OCI-LY7 (cell line): ENCODE data around the gene MBLAC1. TPM values are rescaled to one million over a fixed set of nuclear protein-coding genes. Genes with fewer than 3 reads are reported as not detected.

ENCODE experiments used
- BruUV-seq: library from RNA; stranded (reverse); fragments of 400-500 nt; replicated peaks from 2 replicates; lab custom pipeline; 2021; lab: Mats Ljungman, UMichigan
- CTCF ChIA-PET: fragments of 300-600 bp; sonication (Branson Sonifier 250); formaldehyde crosslinking; loops from one replicate; lab custom pipeline; 2022; ENCODE audit warnings: antibody characterized with exemption; ENCODE audit not compliant: unreplicated experiment; lab: Charles Lee
- POLR2A ChIA-PET: fragments of 300-600 bp; sonication (Branson Sonifier 250); formaldehyde crosslinking; loops from one replicate; lab custom pipeline; 2022; ENCODE audit warnings: antibody characterized with exemption; lab: Charles Lee
- DNase-seq: peaks from one replicate; pipeline ENCODE4 v3.0.0-alpha.2; 2015; ENCODE audit warnings: low spot score
- H2AFZ ChIP-seq: fragments of 200-600 bp; sonication (generic), shearing (Covaris generic); 2 replicates; pipeline ENCODE4 v1.6.1; 2014; ENCODE audit warnings: mild to moderate bottlenecking, antibody characterized with exemption, low read length, moderate library complexity
- H3K27ac ChIP-seq: fragments of 200-600 bp; sonication (generic); 2 replicates; pipeline ENCODE4 v1.5.1; 2014; ENCODE audit warnings: mixed run types, low read depth, mild to moderate bottlenecking, moderate library complexity, low read length, inconsistent platforms; ENCODE audit not compliant: poor library complexity, severe bottlenecking
- H3K36me3 ChIP-seq: fragments of 200-600 bp; sonication (generic); 2 replicates; pipeline ENCODE4 v1.6.1; 2014; ENCODE audit warnings: mild to moderate bottlenecking, antibody characterized with exemption, low read length, moderate library complexity, mixed read lengths; ENCODE audit not compliant: insufficient read depth
- H3K4me1 ChIP-seq: fragments of 200-600 bp; sonication (generic); 2 replicates; pipeline ENCODE4 v1.5.1; 2014; ENCODE audit warnings: mild to moderate bottlenecking, low read length; ENCODE audit not compliant: insufficient read depth, poor library complexity, severe bottlenecking
- H3K4me2 ChIP-seq: fragments of 200-600 bp; sonication (generic); 2 replicates; pipeline ENCODE4 v1.6.1; 2014; ENCODE audit warnings: mild to moderate bottlenecking, low read length
- H3K4me3 ChIP-seq: fragments of 200-600 bp; sonication (generic); 2 replicates; pipeline ENCODE4 v1.5.1; 2014; ENCODE audit warnings: mild to moderate bottlenecking, low read depth, low read length; ENCODE audit not compliant: poor library complexity, severe bottlenecking
- H3K79me2 ChIP-seq: fragments of 200-600 bp; sonication (generic); 2 replicates; pipeline ENCODE4 v1.6.1; 2016; ENCODE audit warnings: low read depth, mild to moderate bottlenecking, low read length, moderate library complexity, mixed read lengths; ENCODE audit not compliant: insufficient read depth
- H3K9me2 ChIP-seq: fragments of 200-600 bp; sonication (generic); 2 replicates; pipeline ENCODE4 v1.6.1; 2016; ENCODE audit warnings: mild to moderate bottlenecking, low read length, mixed read lengths; ENCODE audit not compliant: insufficient read depth
- H3K9me3 ChIP-seq: fragments of 200-600 bp; sonication (generic); 2 replicates; pipeline ENCODE4 v1.6.1; 2014; ENCODE audit warnings: mild to moderate bottlenecking, mixed run types, low read length, mixed read lengths
- H4K20me1 ChIP-seq: fragments of 200-600 bp; sonication (generic); 2 replicates; pipeline ENCODE4 v1.6.1; 2014; ENCODE audit warnings: mild to moderate bottlenecking, antibody characterized with exemption, low read length, moderate library complexity, mixed read lengths; ENCODE audit not compliant: insufficient read depth
- EZH2phosphoT487 ChIP-seq: fragments of 200-600 bp; sonication (generic); IDR thresholded peaks from 2 replicates; pipeline ENCODE4 v1.6.1; 2018; ENCODE audit warnings: low read depth, borderline replicate concordance, mild to moderate bottlenecking, mixed run types, antibody characterized with exemption, low read length, moderate library complexity, mixed read lengths
- intact Hi-C: fragments of 100-400 bp; cut with micrococcal nuclease; formaldehyde crosslinking; loops from one replicate; pipeline ENCODE4 v1.10.0; 2022; ENCODE audit not compliant: unreplicated experiment
- microRNA-seq: library from miRNA; unstranded; fragments of <30 nt; microRNA quantifications from one replicate; pipeline ENCODE4 v1.2.0, GENCODE V29; 2022; ENCODE audit warnings: borderline replicate concordance
- small RNA-seq: library from RNA; depleted of rRNA; stranded (forward); fragments of <200 nt; gene quantifications from one replicate; pipeline ENCODE3, GENCODE V24; 2014
- total RNA-seq, 2 experiments: library from RNA; depleted of rRNA in 1 of 2; stranded (reverse); fragments of >200 nt in 1 of 2; shearing (Covaris generic) in 1 of 2; gene quantifications; 2 replicates each; pipeline ENCODE4 v1.2.3, GENCODE V29; 2014 to 2022
- TF ChIP-seq, protein P1 (sequence below): fragments of 200-600 bp; sonication (generic); conservative IDR thresholded peaks from 2 replicates; pipeline ENCODE4 v1.5.1; 2014; ENCODE audit warnings: mild to moderate bottlenecking, antibody characterized with exemption, low read length, moderate library complexity, mixed read lengths

MBLAC1 gene
- total RNA-seq, 2 experiments from 2014 or later: 4.5 to 4.8 TPM

DNA sequence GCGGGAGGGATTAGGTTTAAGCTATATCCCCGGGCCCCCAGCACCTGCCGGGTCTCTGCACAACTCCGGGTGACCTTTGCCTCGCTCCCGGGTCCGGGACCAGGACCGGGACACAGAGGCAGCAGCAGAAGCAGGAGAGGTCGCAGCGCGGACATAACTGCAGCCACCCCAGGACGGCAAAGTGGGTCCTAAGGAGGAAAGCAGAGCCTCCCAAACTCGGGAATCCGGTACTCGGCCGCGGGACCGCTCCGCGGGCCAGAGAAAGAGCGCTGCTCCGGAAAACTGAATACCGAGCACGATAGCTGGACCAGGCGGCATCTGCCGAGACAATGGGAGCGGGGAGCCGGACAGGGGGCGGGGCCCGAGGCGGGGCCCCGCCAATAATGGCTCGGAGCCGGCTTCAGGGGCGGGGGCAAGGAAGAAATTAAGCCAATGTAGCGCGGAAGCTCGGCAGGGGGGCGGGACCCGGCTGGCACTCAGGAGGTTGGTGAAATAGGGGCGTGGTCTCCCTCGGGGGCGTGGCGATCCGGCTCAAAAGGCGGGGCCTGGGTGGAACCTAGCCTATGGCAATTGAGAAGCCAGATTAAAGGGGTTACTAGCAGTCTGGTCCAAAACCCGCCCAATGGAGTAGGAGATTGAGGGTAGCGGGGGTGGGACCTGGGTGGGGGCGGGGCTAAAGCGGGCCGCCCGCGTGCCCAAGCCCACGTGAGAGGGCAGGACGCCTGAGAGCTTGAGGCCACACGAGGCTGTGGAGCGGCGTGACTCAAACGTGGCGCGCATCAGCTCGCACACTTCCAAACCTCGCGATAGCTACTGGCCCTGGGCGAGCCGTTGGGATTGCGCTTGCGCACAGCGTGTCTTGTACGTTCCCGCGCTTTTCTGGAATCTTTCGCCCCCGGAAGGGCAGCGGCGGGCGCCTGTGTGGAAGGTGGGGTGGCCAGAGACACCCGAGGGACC lies 50.6 kb downstream of the MBLAC1 start, which contains the start of the genes GPC2 and STAG3:
TSS of gene GPC2 (minus strand) at position 337 of the 957 bp plus-strand sequence. CDS start at position 155, 182 bp downstream.
TSS of gene STAG3 (plus strand) at position 874 of the 957 bp plus-strand sequence. CDS start 2,639 bp downstream, outside the sequence.
- Histone ChIP-seq H3K27ac (peak within 1 kb of the TSS; percentile 39), H3K4me1 (peaks cover 76% of the 10 kb centered on the region), H3K79me2 (peaks cover 6% of the 10 kb centered on the region; the same call in 1 of the 2 replicates), H2AFZ (peak within 1 kb of the TSS; percentile 56), H3K36me3 (peaks cover 9% of the 10 kb centered on the region; the same call in 1 of the 2 replicates), H3K4me3 (peak within 1 kb of the TSS; percentile 95), H3K9me2 (no peaks in the 10 kb centered on the region), H3K4me2 (peak within 1 kb of the TSS; percentile 99), H4K20me1 (no peaks in the 10 kb centered on the region), H3K9me3 (no peaks in the 10 kb centered on the region)
- DNase-seq: peak; percentile 98
- POLR2A ChIA-PET: interaction anchor here (1.0 to 1.5 kb wide), 4 partner anchors 13 to 41 kb away, joined by 3 to 8 read pairs (median 6); partner anchors contain the start of gene LAMTOR4
- no peak for TF ChIP-seq EZH2phosphoT487
- TF ChIP-seq, protein P1, sequence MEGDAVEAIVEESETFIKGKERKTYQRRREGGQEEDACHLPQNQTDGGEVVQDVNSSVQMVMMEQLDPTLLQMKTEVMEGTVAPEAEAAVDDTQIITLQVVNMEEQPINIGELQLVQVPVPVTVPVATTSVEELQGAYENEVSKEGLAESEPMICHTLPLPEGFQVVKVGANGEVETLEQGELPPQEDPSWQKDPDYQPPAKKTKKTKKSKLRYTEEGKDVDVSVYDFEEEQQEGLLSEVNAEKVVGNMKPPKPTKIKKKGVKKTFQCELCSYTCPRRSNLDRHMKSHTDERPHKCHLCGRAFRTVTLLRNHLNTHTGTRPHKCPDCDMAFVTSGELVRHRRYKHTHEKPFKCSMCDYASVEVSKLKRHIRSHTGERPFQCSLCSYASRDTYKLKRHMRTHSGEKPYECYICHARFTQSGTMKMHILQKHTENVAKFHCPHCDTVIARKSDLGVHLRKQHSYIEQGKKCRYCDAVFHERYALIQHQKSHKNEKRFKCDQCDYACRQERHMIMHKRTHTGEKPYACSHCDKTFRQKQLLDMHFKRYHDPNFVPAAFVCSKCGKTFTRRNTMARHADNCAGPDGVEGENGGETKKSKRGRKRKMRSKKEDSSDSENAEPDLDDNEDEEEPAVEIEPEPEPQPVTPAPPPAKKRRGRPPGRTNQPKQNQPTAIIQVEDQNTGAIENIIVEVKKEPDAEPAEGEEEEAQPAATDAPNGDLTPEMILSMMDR: no peak
- no TSS peak for BruUV-seq
- intact Hi-C loops: no loop called here
- CTCF ChIA-PET: interaction anchor here (0.6 kb wide), 1 partner anchor 1928 kb away, joined by 3 read pairs; no protein-coding TSS in a partner anchor

Small RNAs within 50 kb of the gene (microRNA-seq; reads per million reads assigned to microRNA genes)
- gene MIR106B (7,725 reads per million, percentile 93 among the genes with 10 or more reads in this experiment), gene MIR25 (1,409 reads per million, percentile 83 among the genes with 10 or more reads in this experiment), gene MIR4658 (not detected), gene MIR93 (13,196 reads per million, percentile 96 among the genes with 10 or more reads in this experiment)

Small RNAs within 50 kb of the gene (small RNA-seq; reads per million reads assigned to genes)
- 8.9 reads per million, percentile 95 among the genes with 10 or more reads in this experiment for gene MIR106B
- gene MIR25: 42.9 reads per million, percentile 98 among the genes with 10 or more reads in this experiment
- gene MIR93: 9.3 reads per million, percentile 95 among the genes with 10 or more reads in this experiment

Other genes with a start within 250 kb of the MBLAC1 start
- not detected in 2 replicates for gene OR2AE1, start 249.9 kb upstream of the MBLAC1 start, total RNA-seq (2014; rRNA removed; shearing (Covaris generic))
- gene OR2AE1, start 249.9 kb upstream of the MBLAC1 start, total RNA-seq (2022): not detected in 2 replicates
- gene TRIM4, start 207.4 kb upstream of the MBLAC1 start, total RNA-seq (2014; rRNA removed; shearing (Covaris generic)): 7.5 and 12.8 TPM in 2 replicates
- 22.3 and 22.5 TPM in 2 replicates for gene TRIM4, start 207.4 kb upstream of the MBLAC1 start, total RNA-seq (2022)
- not detected in 2 replicates for gene GJC3, start 197.3 kb upstream of the MBLAC1 start, total RNA-seq (2014; rRNA removed; shearing (Covaris generic))
- not detected in 2 replicates for gene GJC3, start 197.3 kb upstream of the MBLAC1 start, total RNA-seq (2022)
- 0.60 and 2.1 TPM in 2 replicates for gene AZGP1, start 150.9 kb upstream of the MBLAC1 start, total RNA-seq (2014; rRNA removed; shearing (Covaris generic))
- gene AZGP1, start 150.9 kb upstream of the MBLAC1 start, total RNA-seq (2022): 0.44 and 0.89 TPM in 2 replicates
- 20.2 and 21.4 TPM in 2 replicates for gene ZKSCAN1, start 111.4 kb upstream of the MBLAC1 start, total RNA-seq (2014; rRNA removed; shearing (Covaris generic))
- 48.1 and 55.4 TPM in 2 replicates for gene ZKSCAN1, start 111.4 kb upstream of the MBLAC1 start, total RNA-seq (2022)
- 5.6 and 9.7 TPM in 2 replicates for gene ZSCAN21, start 77.2 kb upstream of the MBLAC1 start, total RNA-seq (2014; rRNA removed; shearing (Covaris generic))
- 7.3 and 7.5 TPM in 2 replicates for gene ZSCAN21, start 77.2 kb upstream of the MBLAC1 start, total RNA-seq (2022)
- 19.8 and 21.8 TPM in 2 replicates for gene ZNF3, start 45.2 kb upstream of the MBLAC1 start, total RNA-seq (2014; rRNA removed; shearing (Covaris generic))
- 23.7 and 24.4 TPM in 2 replicates for gene ZNF3, start 45.2 kb upstream of the MBLAC1 start, total RNA-seq (2022)
- gene COPS6, start 38.0 kb upstream of the MBLAC1 start, total RNA-seq (2014; rRNA removed; shearing (Covaris generic)): 57.6 and 60.5 TPM in 2 replicates
- 93.3 and 96.0 TPM in 2 replicates for gene COPS6, start 38.0 kb upstream of the MBLAC1 start, total RNA-seq (2022)
- 424 and 475 TPM in 2 replicates for gene MCM7, start 25.6 kb upstream of the MBLAC1 start, total RNA-seq (2014; rRNA removed; shearing (Covaris generic))
- 423 and 443 TPM in 2 replicates for gene MCM7, start 25.6 kb upstream of the MBLAC1 start, total RNA-seq (2022)
- 14.1 and 25.0 TPM in 2 replicates for gene AP4M1, start 25.3 kb upstream of the MBLAC1 start, total RNA-seq (2014; rRNA removed; shearing (Covaris generic))
- 29.3 and 33.8 TPM in 2 replicates for gene AP4M1, start 25.3 kb upstream of the MBLAC1 start, total RNA-seq (2022)
- 28.0 and 35.4 TPM in 2 replicates for gene TAF6, start 7.6 kb upstream of the MBLAC1 start, total RNA-seq (2014; rRNA removed; shearing (Covaris generic))
- gene TAF6, start 7.6 kb upstream of the MBLAC1 start, total RNA-seq (2022): 71.0 and 76.5 TPM in 2 replicates
- 20.9 and 24.5 TPM in 2 replicates for gene CNPY4, start 7.3 kb upstream of the MBLAC1 start, total RNA-seq (2014; rRNA removed; shearing (Covaris generic))
- 25.8 and 26.7 TPM in 2 replicates for gene CNPY4, start 7.3 kb upstream of the MBLAC1 start, total RNA-seq (2022)
- 243 and 263 TPM in 2 replicates for gene LAMTOR4, start 22.0 kb downstream of the MBLAC1 start, total RNA-seq (2014; rRNA removed; shearing (Covaris generic))
- 207 and 237 TPM in 2 replicates for gene LAMTOR4, start 22.0 kb downstream of the MBLAC1 start, total RNA-seq (2022)
- 30.6 and 38.8 TPM in 2 replicates for gene TRAPPC14, start 31.8 kb downstream of the MBLAC1 start, total RNA-seq (2014; rRNA removed; shearing (Covaris generic))
- gene TRAPPC14, start 31.8 kb downstream of the MBLAC1 start, total RNA-seq (2022): 41.6 and 49.9 TPM in 2 replicates
- 3.9 and 4.6 TPM in 2 replicates for gene GAL3ST4, start 41.6 kb downstream of the MBLAC1 start, total RNA-seq (2014; rRNA removed; shearing (Covaris generic))
- gene GAL3ST4, start 41.6 kb downstream of the MBLAC1 start, total RNA-seq (2022): 5.2 and 6.1 TPM in 2 replicates
- 20.2 and 33.2 TPM in 2 replicates for gene GPC2, start 50.4 kb downstream of the MBLAC1 start, total RNA-seq (2014; rRNA removed; shearing (Covaris generic))
- gene GPC2, start 50.4 kb downstream of the MBLAC1 start, total RNA-seq (2022): 23.2 and 31.7 TPM in 2 replicates
- gene STAG3, start 51.0 kb downstream of the MBLAC1 start, total RNA-seq (2014; rRNA removed; shearing (Covaris generic)): 56.1 and 82.8 TPM in 2 replicates
- gene STAG3, start 51.0 kb downstream of the MBLAC1 start, total RNA-seq (2022): 70.2 and 79.2 TPM in 2 replicates
- gene PVRIG, start 93.0 kb downstream of the MBLAC1 start, total RNA-seq (2014; rRNA removed; shearing (Covaris generic)): 61.5 and 83.3 TPM in 2 replicates
- 86.6 and 99.4 TPM in 2 replicates for gene PVRIG, start 93.0 kb downstream of the MBLAC1 start, total RNA-seq (2022)
- not detected in 2 replicates for gene SPDYE3, start 180.7 kb downstream of the MBLAC1 start, total RNA-seq (2014; rRNA removed; shearing (Covaris generic))
- not detected in 2 replicates for gene SPDYE3, start 180.7 kb downstream of the MBLAC1 start, total RNA-seq (2022)
- gene PILRB, start 231.2 kb downstream of the MBLAC1 start, total RNA-seq (2014; rRNA removed; shearing (Covaris generic)): 90.2 and 102 TPM in 2 replicates
- gene PILRB, start 231.2 kb downstream of the MBLAC1 start, total RNA-seq (2022): 95.0 and 106 TPM in 2 replicates
- 6.4 and 8.0 TPM in 2 replicates for gene PILRA, start 246.5 kb downstream of the MBLAC1 start, total RNA-seq (2014; rRNA removed; shearing (Covaris generic))
- 13.5 and 16.0 TPM in 2 replicates for gene PILRA, start 246.5 kb downstream of the MBLAC1 start, total RNA-seq (2022)